Measurements from ENCODE around the gene GRK7.
"Not testable (repeated sequence)": the region's sequence is repeated elsewhere in the genome, so short reads cannot be mapped to it uniquely, and the experiment has no call there.

Gene GRK7

DNA sequence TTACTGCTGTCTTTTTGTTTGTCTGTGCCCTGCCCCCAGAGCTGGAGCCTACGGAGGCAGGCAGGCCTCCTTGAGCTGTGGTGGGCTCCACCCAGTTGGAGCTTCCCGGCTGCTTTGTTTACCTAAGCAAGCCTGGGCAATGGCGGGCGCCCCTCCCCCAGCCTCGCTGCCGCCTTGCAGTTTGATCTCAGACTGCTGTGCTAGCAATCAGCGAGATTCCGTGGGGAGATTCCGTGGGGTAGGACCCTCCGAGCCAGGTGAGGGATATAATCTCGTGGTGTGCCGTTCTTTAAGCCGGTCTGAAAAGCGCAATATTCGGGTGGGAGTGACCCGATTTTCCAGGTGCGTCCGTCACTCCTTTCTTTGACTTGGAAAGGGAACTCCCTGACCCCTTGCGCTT, 656 bp upstream of the GRK7 start:
- not testable (repeated sequence) for DNase-seq (ENCODE audit: low read depth)

DNA sequence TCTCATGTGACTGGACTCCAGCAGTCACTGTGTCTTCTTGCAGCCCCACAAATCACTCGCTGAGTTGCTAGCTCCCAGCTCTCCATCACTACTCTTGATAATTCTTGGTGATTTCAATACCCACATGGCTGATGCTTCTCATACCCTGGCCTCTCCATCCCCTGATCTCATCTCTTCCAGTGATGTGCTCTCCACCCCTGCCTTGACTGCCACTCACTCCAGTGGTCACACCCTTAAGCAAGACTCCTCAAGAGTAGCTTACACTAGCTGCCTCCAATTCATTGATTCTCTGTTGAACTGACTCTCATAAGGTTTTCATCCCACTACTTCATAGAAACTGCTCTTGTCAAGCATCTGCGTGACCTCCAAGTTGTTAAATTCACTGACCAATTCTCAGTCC, 837 bp downstream of the GRK7 start:
- no peak for DNase-seq (ENCODE audit: low read depth)

DNA sequence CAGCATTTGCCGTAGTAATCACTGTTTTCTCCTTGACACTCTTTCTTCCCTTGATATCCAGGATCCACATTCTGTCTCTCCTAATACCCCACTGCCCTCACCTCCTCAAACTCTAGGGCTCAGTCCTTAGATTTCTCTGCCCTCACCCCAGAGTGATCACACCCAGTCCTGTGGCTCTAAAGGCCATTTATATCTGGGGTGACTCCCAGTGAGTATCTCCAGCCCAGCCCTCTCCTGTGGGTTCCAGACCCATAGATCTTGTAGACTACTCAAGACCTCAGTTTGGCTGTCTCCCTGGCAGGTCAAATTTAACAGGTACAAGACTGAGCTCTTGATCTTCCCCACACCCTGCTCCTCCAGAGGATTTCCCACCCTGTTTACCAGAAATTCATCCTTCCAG, 1.3 kb downstream of the GRK7 start:
- no peak for DNase-seq (ENCODE audit: low read depth)

DNA sequence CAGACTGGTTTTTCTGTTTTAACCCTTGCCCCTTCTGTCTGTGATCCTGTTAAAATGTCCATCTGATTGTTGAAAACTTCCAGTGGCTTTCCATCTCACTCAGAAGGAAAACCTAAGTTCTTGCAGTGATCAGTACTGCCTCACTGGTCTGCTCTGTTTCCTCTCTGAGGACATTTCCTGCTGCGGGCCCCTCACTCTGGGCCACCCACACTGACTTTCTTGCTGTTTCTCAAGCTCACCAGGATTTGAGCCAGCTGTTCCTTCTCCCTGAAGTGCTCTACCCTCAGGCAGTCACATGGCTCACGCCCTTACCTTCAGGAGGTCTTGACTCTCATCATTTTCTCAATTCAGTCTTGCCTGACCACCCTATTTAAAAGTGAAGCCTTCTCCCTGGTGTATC, 1.8 kb downstream of the GRK7 start:
- no peak for DNase-seq (ENCODE audit: low read depth)

- no peak for DNase-seq (ENCODE audit: low read depth)
These were observed 3.9 kb downstream of the GRK7 start for GRCh38 chr3:141767066-141767465.

DNA sequence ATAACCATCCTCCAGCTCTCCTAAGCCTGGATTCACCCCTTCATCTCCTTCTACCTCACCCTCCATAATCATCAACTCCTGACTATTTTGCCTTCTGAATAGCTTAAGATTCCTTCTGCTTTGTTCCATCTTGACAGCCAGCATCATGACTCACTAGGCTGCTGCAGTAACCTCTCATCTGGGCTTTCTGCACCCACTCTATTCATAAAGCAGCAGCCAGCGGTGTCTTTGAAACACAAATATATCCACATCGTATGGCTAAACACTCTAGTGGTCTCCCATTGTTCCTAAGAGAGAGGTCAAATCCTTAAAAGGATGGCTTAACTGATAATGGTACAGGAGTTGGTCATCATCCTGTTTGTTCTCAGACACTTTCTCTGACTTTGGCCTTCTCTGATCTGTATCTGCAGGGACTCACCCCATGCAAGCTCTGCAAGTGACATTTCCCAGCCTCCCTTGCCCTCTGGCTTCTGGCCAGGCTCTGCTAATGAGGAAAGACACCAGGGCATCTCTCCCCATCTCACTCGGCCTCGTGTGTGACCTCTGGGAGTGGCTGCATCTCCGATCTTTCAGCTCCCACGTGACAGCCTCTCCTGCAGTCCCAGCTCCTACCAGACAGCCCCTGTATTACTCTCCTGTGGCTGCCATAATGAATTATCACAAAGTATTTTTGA, 6.2 kb downstream of the GRK7 start:
- DNase-seq (ENCODE audit: low read depth), result no peak

DNA sequence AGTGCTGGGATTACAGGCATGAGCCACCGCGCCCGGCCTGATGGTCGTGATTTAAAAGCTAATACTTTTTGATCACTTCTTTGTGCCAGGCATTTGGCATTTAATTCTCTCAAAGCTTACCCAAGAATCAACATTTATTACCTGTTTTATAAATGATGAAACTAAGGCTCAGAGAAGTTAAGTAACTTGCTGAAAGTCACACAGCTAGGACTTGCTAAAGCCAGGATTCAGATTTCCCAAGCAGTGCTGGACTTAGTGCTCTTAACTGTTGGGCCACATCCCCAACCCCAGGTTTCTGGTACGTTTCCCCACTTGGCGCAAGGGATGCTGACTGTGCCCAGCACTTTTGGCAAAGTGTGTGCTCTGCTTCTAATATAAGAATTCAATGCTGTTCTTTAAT, 10.5 kb downstream of the GRK7 start:
- no peak for DNase-seq (ENCODE audit: low read depth)

- no peak for DNase-seq (ENCODE audit: low read depth)
These were observed 13.2 kb downstream of the GRK7 start for GRCh38 chr3:141776376-141776775.

DNA sequence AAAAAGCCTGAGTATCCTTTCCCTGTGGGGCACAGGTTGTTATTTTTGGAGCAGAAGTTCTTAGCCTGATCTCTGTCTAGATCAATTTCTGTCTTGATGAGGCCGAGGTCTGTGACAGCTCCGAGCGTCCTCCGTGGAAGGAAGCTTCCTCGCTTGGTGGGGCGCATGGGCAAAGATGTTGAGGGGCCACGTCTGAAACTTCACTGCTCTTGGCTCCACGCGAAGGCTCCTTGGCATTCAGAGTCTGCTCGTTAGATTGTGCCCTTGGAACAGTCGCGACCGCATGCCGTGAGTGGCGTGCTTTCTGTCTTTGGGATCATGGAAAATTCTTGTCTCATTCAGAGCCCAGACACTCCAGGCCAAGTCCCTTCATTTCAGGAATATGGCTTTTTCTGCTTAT, 13.7 kb downstream of the GRK7 start:
- DNase-seq (ENCODE audit: low read depth), result no peak

DNA sequence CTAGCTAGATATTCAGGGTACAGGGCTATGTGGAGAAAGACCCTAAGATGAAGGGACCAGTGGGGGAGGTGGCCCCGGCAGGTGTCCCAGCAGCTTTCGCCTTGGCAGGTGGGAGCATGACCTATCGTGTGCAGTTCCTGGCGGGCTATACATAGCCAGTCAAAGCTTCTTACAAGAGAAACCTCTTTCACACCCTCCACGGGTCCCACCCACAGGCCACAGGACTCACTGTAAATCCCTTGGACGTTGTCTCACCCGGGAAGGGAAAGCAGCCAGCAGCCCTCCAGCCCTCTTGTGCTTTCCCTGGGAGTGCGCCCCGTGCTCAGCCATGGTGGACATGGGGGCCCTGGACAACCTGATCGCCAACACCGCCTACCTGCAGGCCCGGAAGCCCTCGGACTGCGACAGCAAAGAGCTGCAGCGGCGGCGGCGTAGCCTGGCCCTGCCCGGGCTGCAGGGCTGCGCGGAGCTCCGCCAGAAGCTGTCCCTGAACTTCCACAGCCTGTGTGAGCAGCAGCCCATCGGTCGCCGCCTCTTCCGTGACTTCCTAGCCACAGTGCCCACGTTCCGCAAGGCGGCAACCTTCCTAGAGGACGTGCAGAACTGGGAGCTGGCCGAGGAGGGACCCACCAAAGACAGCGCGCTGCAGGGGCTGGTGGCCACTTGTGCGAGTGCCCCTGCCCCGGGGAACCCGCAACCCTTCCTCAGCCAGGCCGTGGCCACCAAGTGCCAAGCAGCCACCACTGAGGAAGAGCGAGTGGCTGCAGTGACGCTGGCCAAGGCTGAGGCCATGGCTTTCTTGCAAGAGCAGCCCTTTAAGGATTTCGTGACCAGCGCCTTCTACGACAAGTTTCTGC, 15.0 kb downstream of the GRK7 start:
- no peak for DNase-seq (ENCODE audit: low read depth)

DNA sequence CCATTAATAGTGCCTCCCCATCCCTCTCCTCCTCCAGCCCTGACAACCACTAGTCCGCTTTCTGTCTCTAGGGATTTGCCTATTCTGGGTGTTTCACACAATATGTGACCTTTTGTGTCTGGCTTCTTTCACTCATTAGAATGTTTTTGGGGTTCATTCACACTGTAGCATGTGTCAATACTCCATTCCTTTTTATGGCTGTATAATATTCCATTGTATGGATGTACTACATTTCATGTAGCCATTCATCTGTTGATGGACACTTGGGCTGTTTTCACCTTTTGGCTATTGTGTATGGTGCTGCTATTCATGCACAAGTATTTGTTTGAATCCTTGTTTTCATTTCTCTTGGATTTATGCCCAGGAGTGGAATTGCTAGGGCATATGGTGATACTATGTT, 16.5 kb downstream of the GRK7 start:
- DNase-seq (ENCODE audit: low read depth), result no peak

- DNase-seq (ENCODE audit: low read depth), result no peak
These were observed 19.3 kb downstream of the GRK7 start for GRCh38 chr3:141782386-141782932.

- DNase-seq (ENCODE audit: low read depth), result no peak
These were observed 20.4 kb downstream of the GRK7 start for GRCh38 chr3:141783632-141784031.

GRCh38 chr3:141784096-141784495, 20.9 kb downstream of the GRK7 start:
- DNase-seq (ENCODE audit: low read depth), result no peak

- no peak for DNase-seq (ENCODE audit: low read depth)
These were observed 21.3 kb downstream of the GRK7 start for GRCh38 chr3:141784531-141784930.

- no peak for DNase-seq (ENCODE audit: low read depth)
These were observed 24.9 kb downstream of the GRK7 start for GRCh38 chr3:141788149-141788548.

- not testable (repeated sequence) for DNase-seq (ENCODE audit: low read depth)
These were observed 25.5 kb downstream of the GRK7 start for GRCh38 chr3:141788750-141789149.

DNA sequence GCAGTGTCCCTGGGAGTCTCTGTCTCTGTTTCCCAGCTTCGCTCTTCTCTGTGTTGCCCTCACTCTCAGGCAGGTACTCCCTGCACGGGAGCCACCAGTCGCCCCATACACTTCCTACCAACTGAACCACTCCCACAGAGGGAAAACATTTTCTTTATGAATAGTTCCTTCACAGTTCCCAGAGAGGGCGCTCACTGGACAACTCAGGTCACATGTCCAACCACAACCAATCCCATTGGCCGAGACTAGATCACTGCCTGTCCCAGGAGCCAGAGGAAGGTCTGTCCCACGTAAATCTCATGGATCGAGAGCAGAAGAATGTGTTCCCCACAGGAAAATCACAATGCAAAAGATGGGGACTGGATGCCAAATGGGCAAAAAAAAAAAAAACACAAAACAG, 26.1 kb downstream of the GRK7 start:
- no peak for DNase-seq (ENCODE audit: low read depth)

GRCh38 chr3:141790171-141790570, 27.0 kb downstream of the GRK7 start:
- no peak for DNase-seq (ENCODE audit: low read depth)

GRCh38 chr3:141792495-141792894, 29.3 kb downstream of the GRK7 start:
- DNase-seq (ENCODE audit: low read depth), result no peak

DNA sequence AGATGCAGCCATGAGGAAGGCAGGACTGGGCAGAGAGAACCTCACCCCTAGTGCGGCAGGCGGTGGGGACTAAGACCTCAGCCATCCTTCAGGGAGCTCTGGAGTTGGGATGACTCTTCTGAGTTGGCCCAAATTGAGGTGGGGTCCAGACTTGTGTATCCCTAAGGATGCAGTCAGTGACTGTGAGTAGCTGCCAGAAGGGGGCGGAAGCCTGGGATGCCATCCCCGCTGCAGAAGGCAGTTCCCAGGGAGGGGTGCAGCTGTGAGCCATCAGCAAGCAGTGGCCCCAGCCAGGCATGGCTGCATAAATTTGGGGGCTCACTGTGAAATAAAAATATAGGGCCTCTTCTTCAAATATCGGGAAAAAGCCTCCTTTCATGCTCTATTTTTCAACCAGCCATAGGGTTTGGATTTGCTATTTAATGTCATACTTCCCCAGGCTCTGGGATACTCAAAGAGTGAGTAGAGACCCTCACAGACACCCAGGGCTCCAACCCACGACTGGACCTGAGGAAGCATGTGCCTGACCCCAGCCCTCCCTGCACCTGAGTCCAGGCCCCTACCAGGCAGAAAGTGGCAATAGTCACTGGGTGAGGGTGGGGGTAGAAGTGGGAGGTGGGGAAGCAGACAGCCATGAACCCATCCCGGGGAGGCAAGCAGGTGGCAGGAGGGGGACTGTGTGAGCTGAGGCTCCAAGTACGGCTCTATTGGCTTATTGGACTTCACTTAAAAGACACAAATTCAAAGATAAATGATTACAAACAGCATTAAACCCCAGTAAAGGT, 30.5 kb downstream of the GRK7 start:
- no peak for DNase-seq (ENCODE audit: low read depth)

DNA sequence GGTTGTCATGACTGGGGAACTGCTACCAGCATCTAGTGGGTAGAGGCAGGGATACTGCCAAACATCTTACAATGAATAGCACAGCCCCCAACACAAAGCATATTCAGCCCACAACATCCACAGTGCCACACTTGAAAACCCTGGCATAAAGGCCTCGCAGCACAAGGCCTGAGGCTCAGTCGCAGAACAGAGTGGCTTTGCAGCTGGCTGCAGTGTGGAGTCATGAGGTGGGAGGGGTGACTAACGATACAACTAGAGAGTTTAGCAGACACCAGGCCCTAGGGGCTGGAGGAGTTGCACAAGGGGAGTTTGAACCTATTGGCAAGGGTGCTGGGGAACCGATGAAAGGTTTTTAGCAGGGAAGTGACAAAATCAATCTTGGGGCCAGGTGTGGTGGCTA, 32.1 kb downstream of the GRK7 start:
- no peak for DNase-seq (ENCODE audit: low read depth)

DNA sequence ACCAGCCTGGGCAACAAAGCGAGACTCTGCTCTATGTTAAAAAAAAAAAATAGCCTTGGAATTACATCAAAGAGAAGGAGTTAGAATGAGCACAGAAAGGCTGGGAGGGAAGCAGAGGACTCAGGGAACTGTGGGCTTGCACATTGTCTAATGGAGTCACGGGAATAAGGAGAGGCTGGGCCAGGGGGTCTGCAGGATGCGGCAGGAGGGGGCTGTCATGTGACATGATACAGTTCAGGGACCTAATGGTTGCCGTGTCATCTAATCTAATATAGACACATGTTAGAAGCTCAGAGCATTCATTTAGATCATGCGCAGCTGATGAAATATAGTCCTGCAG, 32.5 kb downstream of the GRK7 start:
- DNase-seq (ENCODE audit: low read depth), result no peak

Data from fibroblast of the conjunctiva (primary cell).